ENCODE measurements around the gene SLC23A3.

Gene SLC23A3, protein sequence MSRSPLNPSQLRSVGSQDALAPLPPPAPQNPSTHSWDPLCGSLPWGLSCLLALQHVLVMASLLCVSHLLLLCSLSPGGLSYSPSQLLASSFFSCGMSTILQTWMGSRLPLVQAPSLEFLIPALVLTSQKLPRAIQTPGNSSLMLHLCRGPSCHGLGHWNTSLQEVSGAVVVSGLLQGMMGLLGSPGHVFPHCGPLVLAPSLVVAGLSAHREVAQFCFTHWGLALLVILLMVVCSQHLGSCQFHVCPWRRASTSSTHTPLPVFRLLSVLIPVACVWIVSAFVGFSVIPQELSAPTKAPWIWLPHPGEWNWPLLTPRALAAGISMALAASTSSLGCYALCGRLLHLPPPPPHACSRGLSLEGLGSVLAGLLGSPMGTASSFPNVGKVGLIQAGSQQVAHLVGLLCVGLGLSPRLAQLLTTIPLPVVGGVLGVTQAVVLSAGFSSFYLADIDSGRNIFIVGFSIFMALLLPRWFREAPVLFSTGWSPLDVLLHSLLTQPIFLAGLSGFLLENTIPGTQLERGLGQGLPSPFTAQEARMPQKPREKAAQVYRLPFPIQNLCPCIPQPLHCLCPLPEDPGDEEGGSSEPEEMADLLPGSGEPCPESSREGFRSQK

GRCh38 chr2:219169930-219170654 lies at the start of gene SLC23A3:
TSS of gene SLC23A3 (minus strand) at chr2:219170029. CDS start at chr2:219169984, 45 bp downstream.
- DNase-seq: no peak

- DNase-seq: peak; percentile 94
Measured at GRCh38 chr2:219218732-219219701, 49.2 kb upstream of the SLC23A3 start, which contains the start of gene ABCB6. TSS of gene ABCB6 (minus strand) at chr2:219218958. CDS start at chr2:219218673, 285 bp downstream.

DNA sequence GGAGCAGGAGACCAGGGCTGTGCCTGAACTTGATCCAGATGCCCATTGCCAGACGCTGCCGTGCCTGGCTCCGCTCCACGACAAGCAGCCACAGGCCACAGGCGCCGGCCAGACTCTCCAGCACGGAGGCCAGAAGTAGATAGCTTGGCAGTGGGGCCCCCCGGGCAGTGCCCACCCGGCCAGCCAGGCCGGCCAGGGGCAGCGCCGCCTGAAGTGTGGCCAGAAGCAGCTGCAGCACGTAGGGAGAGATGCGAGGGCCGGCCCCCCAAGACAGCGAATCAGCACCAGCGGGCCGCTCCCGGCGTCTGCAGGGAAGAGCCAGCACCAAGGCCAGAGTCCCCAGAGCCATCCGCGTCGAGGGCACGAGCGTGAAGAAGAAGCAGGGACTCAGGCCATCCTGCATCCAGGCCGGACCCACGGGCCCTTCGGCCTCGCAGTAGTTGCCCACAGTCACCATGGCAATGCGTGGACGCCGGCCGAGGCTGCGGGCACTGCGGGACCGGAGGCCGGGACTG lies 48.4 kb upstream of the SLC23A3 start:
- DNase-seq: peak; percentile 68

DNA sequence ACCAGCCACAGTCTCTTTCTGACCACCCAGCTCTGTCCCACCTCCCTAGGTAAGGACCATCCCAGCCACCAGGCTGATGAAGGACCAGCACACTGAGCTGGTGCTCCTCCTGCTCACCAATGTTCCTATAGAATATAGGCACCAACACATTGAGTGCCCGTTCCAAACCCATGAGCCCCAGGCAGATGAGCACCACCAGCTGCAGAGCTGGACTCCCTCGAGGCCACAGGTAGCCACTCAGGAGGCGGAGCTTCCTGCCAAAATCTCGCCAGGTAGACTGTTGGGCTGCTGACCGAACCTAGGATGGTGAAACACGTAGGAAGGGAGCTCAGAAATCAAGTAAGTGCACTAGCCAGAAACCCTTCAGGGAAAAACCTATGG lies 46.7 kb upstream of the SLC23A3 start:
- no peak for DNase-seq

DNA sequence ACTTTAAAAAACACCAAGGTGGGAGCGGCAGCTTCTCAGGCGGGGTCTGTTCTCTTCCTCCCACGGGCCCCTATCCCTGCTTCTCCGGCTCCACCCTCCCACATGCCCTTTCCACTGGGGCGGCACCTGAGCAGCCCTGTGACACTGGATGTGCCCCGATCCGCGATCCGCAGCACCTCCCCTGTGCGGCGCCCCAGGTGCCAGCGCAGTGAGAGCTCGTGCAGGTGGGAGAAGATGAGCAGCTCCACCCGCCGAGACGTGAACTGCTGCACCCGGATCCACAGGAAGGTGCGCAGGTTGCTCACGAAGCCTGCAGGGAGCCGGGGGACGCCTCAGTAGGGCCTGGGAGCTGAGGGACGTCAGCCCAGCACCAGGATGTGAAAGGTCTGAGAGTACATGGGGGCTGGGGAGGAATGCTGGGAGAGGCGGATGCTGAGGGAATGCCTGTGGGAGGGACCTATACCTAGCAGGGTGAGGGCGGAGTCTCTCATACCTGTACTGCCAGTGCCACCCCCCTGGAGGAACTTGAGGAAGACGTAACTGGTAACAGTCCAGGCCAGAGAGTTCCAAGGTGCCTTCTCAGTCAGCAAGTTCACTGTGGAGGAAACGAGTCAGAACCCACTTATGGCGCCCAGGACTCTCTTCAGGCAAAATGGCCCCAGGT lies 46.2 kb upstream of the SLC23A3 start:
- no peak for DNase-seq

DNA sequence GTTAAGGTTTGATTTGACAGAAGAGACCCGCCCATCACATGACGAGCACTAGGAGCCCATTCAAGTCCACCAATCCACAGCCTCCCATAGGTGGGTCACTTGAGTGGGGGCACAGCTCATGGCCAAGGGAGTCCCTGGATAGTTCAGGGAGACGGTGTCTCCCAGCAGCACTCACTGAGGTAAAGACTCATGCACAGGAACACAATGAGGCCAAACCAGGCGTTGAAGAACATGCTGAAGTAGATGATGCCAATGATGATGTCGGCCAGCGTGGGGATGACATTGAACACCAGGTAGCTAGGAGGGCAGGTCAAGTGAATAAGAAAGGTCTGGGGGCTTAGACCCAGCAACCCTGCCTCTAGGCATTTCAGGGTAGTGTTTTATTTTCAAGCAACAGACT lies 45.0 kb upstream of the SLC23A3 start:
- no peak for DNase-seq

- no peak for DNase-seq
Measured at GRCh38 chr2:219214141-219214540, 44.3 kb upstream of the SLC23A3 start.

- no peak for DNase-seq
Measured at GRCh38 chr2:219213486-219214071, 43.8 kb upstream of the SLC23A3 start.

DNA sequence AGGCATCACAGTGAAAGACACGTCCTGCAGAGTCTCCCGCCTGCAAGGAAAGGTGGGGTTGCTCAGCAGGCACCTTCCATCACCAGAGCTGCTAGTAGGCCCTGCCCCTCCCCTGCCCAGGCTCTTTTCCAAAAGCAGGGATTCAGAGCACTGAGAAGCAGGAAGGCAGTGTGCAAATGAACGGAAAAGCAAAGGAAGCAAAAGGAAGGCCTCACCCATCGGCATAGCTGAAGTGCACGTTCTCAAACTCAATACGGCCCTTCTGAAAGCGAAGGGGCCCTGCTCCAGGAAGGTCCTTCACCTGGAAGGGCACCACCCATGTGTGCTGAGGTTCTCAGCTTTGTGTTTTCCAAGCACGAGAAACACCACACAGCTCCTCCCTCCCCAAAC lies 43.2 kb upstream of the SLC23A3 start:
- no peak for DNase-seq

DNA sequence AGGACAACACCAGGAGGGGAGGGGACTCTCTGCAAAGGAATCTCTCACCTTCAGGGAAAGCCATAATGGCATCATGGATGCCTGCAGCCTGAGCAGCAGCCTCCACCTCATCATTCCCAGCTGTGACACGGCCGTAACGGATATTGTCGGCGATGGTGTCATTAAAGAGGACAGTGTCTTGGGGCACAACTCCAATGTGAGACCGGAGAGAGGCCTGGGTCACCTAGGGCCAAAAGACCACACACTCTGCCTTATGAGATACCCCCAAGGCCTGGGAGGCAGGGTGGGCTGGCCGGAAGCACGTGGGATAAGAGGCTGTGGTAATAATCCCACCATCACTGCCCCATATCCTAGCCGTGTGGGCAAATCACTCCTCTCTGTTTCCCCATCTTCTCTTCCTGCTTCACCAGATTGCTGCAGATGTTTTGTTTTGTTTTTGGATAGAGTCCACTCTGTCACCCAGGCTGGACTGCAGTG lies 41.1 kb upstream of the SLC23A3 start:
- DNase-seq: no peak

GRCh38 chr2:219210196-219210885 lies 40.5 kb upstream of the SLC23A3 start:
- no peak for DNase-seq

DNA sequence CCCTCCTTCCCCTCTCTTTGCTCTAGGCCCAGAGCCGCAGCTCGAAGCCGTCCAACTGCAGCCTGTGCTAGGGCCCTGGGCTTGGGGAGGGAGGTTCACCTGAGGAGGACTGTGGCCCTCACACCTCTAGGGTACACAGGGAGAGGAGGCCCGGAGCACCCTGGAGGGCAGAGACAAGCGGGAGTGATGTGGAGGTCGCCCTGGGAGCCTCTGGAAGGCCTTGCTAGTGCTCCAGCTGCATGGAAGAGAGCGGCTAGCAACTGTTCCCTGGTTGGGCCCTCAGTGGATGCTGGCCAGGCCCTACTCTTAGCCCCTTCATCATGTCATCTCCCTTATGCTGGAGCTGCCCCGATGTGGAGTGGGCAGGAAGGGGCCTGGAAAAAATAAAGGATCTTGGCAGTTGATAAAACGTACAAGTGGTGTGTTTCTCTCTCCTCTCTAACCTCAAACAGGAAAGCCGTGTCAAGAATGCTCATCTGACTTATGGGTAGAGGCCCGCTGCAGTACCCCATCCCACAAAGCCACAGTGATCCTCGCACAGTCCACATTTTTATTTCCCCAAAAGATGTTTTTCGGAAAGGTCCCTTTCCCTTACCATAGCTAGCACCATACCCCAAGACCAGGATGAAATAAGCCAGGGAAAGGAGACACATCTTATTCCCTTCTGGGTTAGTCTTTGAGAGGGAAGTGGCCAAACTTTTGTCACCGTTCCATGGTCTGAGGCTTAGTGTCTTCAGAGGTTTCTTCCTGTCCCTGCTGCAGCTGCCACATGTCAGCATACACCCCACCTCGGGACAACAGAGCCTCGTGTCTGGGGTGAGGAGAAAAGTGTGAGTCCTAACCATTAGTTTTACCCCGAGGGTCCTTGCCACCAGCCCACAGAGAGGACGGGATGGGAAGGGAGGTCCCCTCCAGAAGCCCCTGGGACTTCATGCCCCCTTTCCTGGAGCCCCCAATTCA lies 39.7 kb upstream of the SLC23A3 start:
- DNase-seq: no peak

DNA sequence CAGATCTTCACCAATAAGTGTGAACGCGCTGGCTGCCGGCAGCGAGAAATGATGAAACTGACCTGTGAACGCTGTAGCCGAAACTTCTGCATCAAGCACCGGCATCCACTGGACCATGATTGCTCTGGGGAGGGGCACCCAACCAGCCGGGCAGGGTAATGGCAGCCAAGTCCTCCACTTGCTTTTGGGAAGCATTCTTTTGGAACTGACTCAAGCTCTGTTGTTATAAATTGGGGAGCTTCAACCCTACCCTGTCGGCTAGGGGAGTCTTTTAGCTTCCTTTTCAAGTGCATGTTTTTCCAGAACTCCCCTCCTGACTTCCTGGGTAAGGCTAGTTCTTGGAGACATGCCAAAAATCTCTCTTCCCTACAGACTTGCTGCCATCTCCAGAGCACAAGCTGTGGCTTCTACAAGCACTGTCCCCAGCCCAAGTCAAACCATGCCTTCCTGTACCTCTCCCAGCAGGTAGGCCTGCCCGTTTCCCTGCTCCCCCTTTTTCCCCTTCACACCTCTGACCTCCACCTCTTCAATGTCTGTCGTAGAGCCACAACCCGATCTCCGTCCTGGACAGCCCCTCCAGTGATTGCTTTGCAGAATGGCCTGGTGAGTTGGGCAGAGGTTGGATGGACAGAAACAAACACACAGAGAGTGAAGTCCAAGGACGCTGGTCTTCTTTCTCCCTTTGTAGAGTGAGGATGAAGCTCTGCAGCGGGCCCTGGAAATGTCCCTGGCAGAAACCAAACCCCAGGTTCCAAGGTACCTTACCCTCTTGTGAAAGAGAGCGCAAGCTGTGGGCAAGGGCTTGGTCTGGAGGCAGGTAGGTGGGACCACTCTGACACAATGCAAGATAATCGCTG lies 38.3 kb upstream of the SLC23A3 start:
- DNase-seq: peak; percentile 25

- DNase-seq: no peak
Measured at GRCh38 chr2:219207134-219207883, 37.5 kb upstream of the SLC23A3 start.

DNA sequence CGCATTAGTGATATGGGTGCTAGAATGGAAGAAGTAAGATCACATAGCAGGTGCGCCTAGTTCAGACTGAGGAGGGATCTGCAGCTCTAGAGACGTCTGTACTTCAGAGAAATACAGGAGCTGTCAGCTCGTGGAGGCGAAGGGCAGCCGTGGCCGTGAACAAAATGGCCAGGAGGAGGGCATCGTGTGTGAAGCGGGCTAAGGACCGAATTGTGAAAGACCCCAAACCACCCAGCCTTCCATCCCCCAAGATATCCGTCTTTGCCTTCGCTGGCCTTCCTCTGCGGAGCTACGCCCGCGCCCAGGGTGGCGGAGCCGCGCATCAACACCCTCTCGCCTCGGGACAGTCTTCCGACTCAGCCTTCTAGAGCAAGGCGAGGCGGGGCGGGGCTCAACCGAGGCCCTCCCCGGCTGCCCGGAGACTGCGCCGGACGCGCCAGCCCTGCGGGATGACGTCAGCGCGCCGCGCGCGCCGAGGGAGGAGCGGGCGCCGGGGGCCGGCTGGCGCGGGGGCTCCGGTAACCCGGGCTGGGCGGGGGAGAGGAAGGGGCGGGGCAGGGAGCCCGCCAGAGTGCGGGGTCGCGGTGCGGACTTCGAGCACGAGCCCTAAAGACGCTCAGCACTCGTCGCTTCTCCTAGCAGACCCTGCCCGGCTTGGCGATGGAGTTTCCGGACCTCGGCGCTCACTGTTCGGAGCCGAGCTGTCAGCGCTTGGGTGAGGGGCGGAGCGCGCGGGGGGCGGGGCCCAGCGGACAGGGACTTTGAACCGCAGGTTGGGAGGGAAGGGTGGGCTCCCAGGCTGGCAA lies 36.7 kb upstream of the SLC23A3 start, which contains the start of gene ZFAND2B:
Gene ZFAND2B (plus strand): TSS at position 455 of the 806 bp plus-strand sequence. CDS start 206 bp downstream, at position 661.
- DNase-seq: peak; percentile 94

GRCh38 chr2:219205981-219206327 lies 36.1 kb upstream of the SLC23A3 start:
- DNase-seq: no peak

- no peak for DNase-seq
Measured at GRCh38 chr2:219205165-219205538, 35.3 kb upstream of the SLC23A3 start.
